PC-3 (cell line): ENCODE results near the gene LRRTM4.

Source experiments
- CTCF ChIP-seq: fragments of 300-600 bp; sonication (generic); conservative IDR thresholded peaks from 2 replicates; pipeline ENCODE4 v1.5.1; 2017; ENCODE audit warnings: antibody characterized with exemption, low read depth, mild to moderate bottlenecking, low read length
- EZH2 ChIP-seq: fragments of 300-600 bp; sonication (generic); IDR thresholded peaks from one replicate; pipeline ENCODE4 v1.6.1; 2017; ENCODE audit warnings: antibody characterized with exemption, mild to moderate bottlenecking, low read length; ENCODE audit not compliant: unreplicated experiment
- EZH2phosphoT487 ChIP-seq: fragments of 300-600 bp; sonication (generic); IDR thresholded peaks from 2 replicates; pipeline ENCODE4 v1.6.1; 2018; ENCODE audit warnings: mild to moderate bottlenecking, antibody characterized with exemption, low read length, borderline replicate concordance

GRCh38 chr2:76870011-76870410 is 652.2 kb downstream of the LRRTM4 start:
- TF ChIP-seq CTCF (no peak), EZH2phosphoT487 (no peak), EZH2 (no peak)
